Pancreas (tissue), 10 donors: Measurements from ENCODE around the gene CHRM2. TPM values are rescaled to one million over a fixed set of nuclear protein-coding genes. Genes with fewer than 3 reads are reported as not detected.
A peak's percentile ranks its signal among the peaks of the same experiment; 100 is the strongest.

Source experiments
- ATAC-seq, 4 donors: fragments of 200-7000 bp; cut with Tn5 transposase; one replicate each; pipeline versions ENCODE4 v1.8.0 to v1.9.1; 2020; ENCODE audit warnings: mild to moderate bottlenecking in 4 of 4, moderate library complexity in 4 of 4
- DNase-seq, 6 donors: peaks; one replicate each; pipeline ENCODE4 v3.0.0-alpha.2; 2020
- FAIRE-seq: peaks from 2 replicates; lab custom pipeline; 2012; peaks lifted over from hg19 to GRCh38; lab: Jason Lieb, UNC
- H3K27ac ChIP-seq, 4 donors: fragments of 200-600 bp; sonication (generic); 1 replicate in 3 of 4; 2 replicates in 1 of 4; pipeline versions ENCODE4 v1.5.0 to v1.8.0; 2020
- H3K27me3 ChIP-seq, 4 donors: fragments of 200-600 bp; one replicate each; pipeline ENCODE4 v1.8.0; 2021
- H3K36me3 ChIP-seq, 3 donors: fragments of 200-600 bp; sonication (generic) in 1 of 3; one replicate each; pipeline versions ENCODE4 v1.5.0 to v1.8.0; 2020 to 2021
- H3K4me1 ChIP-seq, 3 donors: fragments of 200-600 bp; one replicate each; pipeline ENCODE4 v1.8.0; 2021
- H3K4me3 ChIP-seq, 4 donors: fragments of 200-600 bp; sonication (generic) in 2 of 4; one replicate each; pipeline versions ENCODE4 v1.5.0 to v1.8.0; 2020 to 2021
- H3K9me3 ChIP-seq, 4 donors: fragments of 200-600 bp; one replicate each; pipeline ENCODE4 v1.8.0; 2021
- CTCF ChIP-seq, 4 donors: fragments of 200-600 bp; sonication (generic) in 3 of 4; IDR thresholded peaks; one replicate each; pipeline versions ENCODE4 v1.5.0 to v1.8.0; 2021; ENCODE audit warnings: antibody characterized with exemption in 4 of 4
- WGBS, 2 donors: extraction: QIAGEN DNeasy Blood & Tissue Kit; methylation state at CpG; one replicate each; pipeline ENCODE4 v1.1.7; 2013; 5-methylcytosine and 5-hydroxymethylcytosine counted together
- intact Hi-C, 3 donors: fragments of 100-400 bp; cut with DNase I; formaldehyde crosslinking; loops; one replicate each; pipeline versions ENCODE4 v1.11.1 to v1.14.2; 2022
- polyA plus RNA-seq, 2 donors: library from polyadenylated mRNA; stranded (reverse); fragments of 200-250 nt; gene quantifications; one replicate each; pipeline ENCODE4 v1.2.3, GENCODE V29; 2013
- total RNA-seq, 6 donors: library from RNA; stranded (reverse); fragmentation: NEBNext Ultra II Directional in 4 of 6; extraction: Animal tissue kit (Norgen Biotek cat#: 25700) in 4 of 6; gene quantifications; one replicate each; pipeline versions ENCODE4 v1.2.1 to v1.2.4, GENCODE V29; 2021 to 2023
- donor health status: healthy with polysubstance abuse.
- donor health status: DM: no; HTN: no; CAD: no; lungs with moderate emphysema.
- donor health status: DM: no; HTN: no; CAD: no.
- donor health status: control.
- donor health status: control.
- donor health status: Bipolar disorder and iron deficiency.
- donor health status: DM: yes; HTN: yes; CAD: no.
- donor health status: DM: no; HTN: no; CAD: no.
- donor health status: DM: no; HTN: no; CAD: no.
- donor health status: DM: yes; HTN: yes; CAD: no.

CHRM2 gene
- total and polyA plus RNA-seq, 8 donors, result 0.03 to 0.12 (median 0.08) TPM; not detected in 5

- TF ChIP-seq CTCF (IDR thresholded peaks at IDR 0.05), result no peak
- H3K27me3 ChIP-seq, result no peaks in the 10 kb centered on the region
- ATAC-seq (no peak), DNase-seq (no peak), FAIRE-seq (no peak)
- H3K36me3 ChIP-seq, result no peaks in the 10 kb centered on the region
- H3K4me3 ChIP-seq, result no peak overlapping the region
- WGBS, 2 donors, result 90 to 91% methylated on average over 2 of the region's 2 CpGs
- no peaks in the 10 kb centered on the region for H3K9me3 ChIP-seq
- intact Hi-C loops, result no loop called here
- no peaks in the 10 kb centered on the region for H3K4me1 ChIP-seq
- H3K27ac ChIP-seq, result no peak overlapping the region
These were observed 134.6 kb downstream of the CHRM2 start for GRCh38 chr7:137003086-137003485.

GRCh38 chr7:137003566-137003965 is 135.1 kb downstream of the CHRM2 start:
- no peak for FAIRE-seq
- intact Hi-C loops, result no loop called here
- no peak for TF ChIP-seq CTCF (IDR thresholded peaks at IDR 0.05)
- DNase-seq, result no peak
- Histone ChIP-seq H3K27ac (no peak overlapping the region), H3K4me1 (no peaks in the 10 kb centered on the region), H3K9me3 (no peaks in the 10 kb centered on the region), H3K4me3 (no peak overlapping the region), H3K27me3 (no peaks in the 10 kb centered on the region), H3K36me3 (no peaks in the 10 kb centered on the region)
- ATAC-seq, result no peak
- 86 to 93% methylated on average over 2 of the region's 2 CpGs for WGBS, 2 donors

GRCh38 chr7:137005873-137006272 is 137.4 kb downstream of the CHRM2 start:
- FAIRE-seq (no peak), ATAC-seq (peak in 3 of 4 donors; percentile 25 to 75 (median 57))

GRCh38 chr7:137006293-137006692 is 137.8 kb downstream of the CHRM2 start:
- 23 to 28% methylated on average over 1 of the region's 1 CpG for WGBS, 2 donors
- TF ChIP-seq CTCF (IDR thresholded peaks at IDR 0.05), result no peak

More at GRCh38 chr7:137005873-137006272, 137.4 kb downstream of the CHRM2 start:
- no peak for TF ChIP-seq CTCF (IDR thresholded peaks at IDR 0.05)
- DNase-seq, result no peak
- 31 to 33% methylated on average over 3 of the region's 3 CpGs for WGBS, 2 donors
- Histone ChIP-seq H3K27ac (no peak overlapping the region), H3K36me3 (no peaks in the 10 kb centered on the region), H3K9me3 (no peaks in the 10 kb centered on the region), H3K4me1 (no peaks in the 10 kb centered on the region), H3K27me3 (no peaks in the 10 kb centered on the region), H3K4me3 (no peak overlapping the region)
- intact Hi-C loops, result no loop called here

GRCh38 chr7:137007001-137007694 is 138.7 kb downstream of the CHRM2 start:
- ATAC-seq (no peak), FAIRE-seq (no peak), DNase-seq (no peak)
- H3K27me3 ChIP-seq, result no peaks in the 10 kb centered on the region
- no peak for TF ChIP-seq CTCF (IDR thresholded peaks at IDR 0.05)
- no peaks in the 10 kb centered on the region for H3K36me3 ChIP-seq
- H3K4me1 ChIP-seq, result no peaks in the 10 kb centered on the region
- intact Hi-C loops, result no loop called here
- no peak overlapping the region for H3K27ac ChIP-seq
- WGBS, 2 donors, result 60 to 80% methylated on average over 3 of the region's 3 CpGs
- H3K9me3 ChIP-seq, result no peaks in the 10 kb centered on the region
- no peak overlapping the region for H3K4me3 ChIP-seq

More at GRCh38 chr7:137006293-137006692, 137.8 kb downstream of the CHRM2 start:
- intact Hi-C loops, result no loop called here
- ATAC-seq (peak in 3 of 4 donors; percentile 22 to 66 (median 26)), FAIRE-seq (no peak), DNase-seq (no peak)
- no peaks in the 10 kb centered on the region for H3K9me3 ChIP-seq
- H3K27me3 ChIP-seq, result no peaks in the 10 kb centered on the region
- no peaks in the 10 kb centered on the region for H3K36me3 ChIP-seq
- H3K27ac ChIP-seq, result no peak overlapping the region
- no peak overlapping the region for H3K4me3 ChIP-seq
- H3K4me1 ChIP-seq, result no peaks in the 10 kb centered on the region
